Measurements from ENCODE around the gene ANKRD29.

The ANKRD29 gene

DNA sequence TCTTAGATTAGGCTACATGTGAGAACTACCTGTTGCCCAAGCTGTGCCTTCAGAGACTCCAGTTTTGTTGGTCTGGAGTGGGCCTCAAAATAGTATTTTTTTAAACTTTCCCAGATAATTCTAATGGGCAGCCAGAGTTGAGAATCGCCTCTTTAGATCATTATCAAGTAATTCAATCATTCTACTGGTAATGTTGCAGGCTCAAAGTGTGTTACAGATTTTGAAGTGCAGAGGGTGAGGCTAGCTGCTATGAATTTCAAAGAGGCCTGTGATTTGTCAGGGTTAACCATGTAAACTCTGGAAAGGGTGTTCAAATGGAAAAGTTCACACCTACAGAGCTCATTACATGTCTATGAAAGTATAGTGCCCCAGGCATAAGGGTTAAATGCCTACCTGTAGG is 30.1 kb downstream of the ANKRD29 start:
- no peak overlapping the region for H3K18ac ChIP-seq (ENCODE audit: low read length)
- no peak overlapping the region for H3K23ac ChIP-seq (ENCODE audit: low read length)
- H2BK120ac ChIP-seq (ENCODE audit: low read depth, low read length), result no peak overlapping the region
- no peak overlapping the region for H3K4me3 ChIP-seq (ENCODE audit: low read length)
- H2AK5ac ChIP-seq (ENCODE audit: low read length), result no peak overlapping the region
- no peak for DNase-seq
- H2BK15ac ChIP-seq (replicated peaks; ENCODE audit: low read depth), result no peak overlapping the region
- H3K79me2 ChIP-seq (ENCODE audit: control insufficient read depth, insufficient read depth, low read length), result no peaks in the 10 kb centered on the region
- H3K56ac ChIP-seq (ENCODE audit: low read length), result no peak overlapping the region
- no peaks in the 10 kb centered on the region for H3K4me1 ChIP-seq (ENCODE audit: control insufficient read depth, low read depth, low read length)
- no CpG with 5 or more reads among the region's 1 CpG for WGBS (ENCODE audit: extremely low coverage, insufficient coverage, low lambda C conversion rate)
- no peak overlapping the region for H3K27ac ChIP-seq (ENCODE audit: low read depth, low read length)
- no peak overlapping the region for H4K8ac ChIP-seq (ENCODE audit: low read depth, low read length)
- H2BK5ac ChIP-seq (ENCODE audit: low read length), result no peak overlapping the region
- H3K27me3 ChIP-seq (ENCODE audit: insufficient read depth, low read length, poor library complexity), result no peaks in the 10 kb centered on the region
- H3K4me2 ChIP-seq (ENCODE audit: low read length), result no peak overlapping the region
- H3K4ac ChIP-seq (ENCODE audit: low read depth, low read length), result no peak overlapping the region
- no peaks in the 10 kb centered on the region for H3K36me3 ChIP-seq (ENCODE audit: control insufficient read depth, insufficient read depth, low read length)
- no peak overlapping the region for H3K9ac ChIP-seq (ENCODE audit: low read length)
- H4K5ac ChIP-seq (ENCODE audit: low read length), result no peak overlapping the region
- H3K79me1 ChIP-seq (ENCODE audit: low read length), result no peaks in the 10 kb centered on the region

DNA sequence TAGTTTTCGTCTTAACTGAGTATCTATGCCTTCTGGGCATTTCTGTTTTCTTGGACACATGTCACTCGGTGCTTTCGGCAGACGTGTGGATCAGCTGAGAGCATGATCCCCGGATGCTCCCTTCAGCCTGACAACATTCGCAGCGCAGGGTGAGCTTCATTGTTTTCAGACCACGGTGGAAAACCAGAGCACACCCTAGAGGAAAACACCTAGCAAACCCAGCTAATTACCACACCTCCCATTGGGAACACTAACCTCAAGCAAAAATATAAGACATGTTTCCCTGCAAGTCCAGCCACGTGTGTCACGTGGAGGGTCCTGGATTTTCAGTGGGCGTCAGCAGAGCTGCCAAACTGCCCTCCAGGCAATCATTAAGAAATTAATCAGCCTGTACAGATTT is 31.0 kb downstream of the ANKRD29 start:
- Histone ChIP-seq H3K79me1 (ENCODE audit: low read length) (no peaks in the 10 kb centered on the region), H4K8ac (ENCODE audit: low read depth, low read length) (no peak overlapping the region), H3K4me3 (ENCODE audit: low read length) (no peak overlapping the region), H3K56ac (ENCODE audit: low read length) (no peak overlapping the region), H3K79me2 (ENCODE audit: control insufficient read depth, insufficient read depth, low read length) (no peaks in the 10 kb centered on the region), H3K4ac (ENCODE audit: low read depth, low read length) (no peak overlapping the region), H3K27me3 (ENCODE audit: insufficient read depth, low read length, poor library complexity) (no peaks in the 10 kb centered on the region), H3K27ac (ENCODE audit: low read depth, low read length) (no peak overlapping the region), H3K23ac (ENCODE audit: low read length) (no peak overlapping the region), H2BK120ac (ENCODE audit: low read depth, low read length) (no peak overlapping the region), H3K36me3 (ENCODE audit: control insufficient read depth, insufficient read depth, low read length) (no peaks in the 10 kb centered on the region), H3K9ac (ENCODE audit: low read length) (no peak overlapping the region), H2BK15ac (replicated peaks; ENCODE audit: low read depth) (no peak overlapping the region), H4K5ac (ENCODE audit: low read length) (no peak overlapping the region), H3K4me2 (ENCODE audit: low read length) (no peak overlapping the region), H3K4me1 (ENCODE audit: control insufficient read depth, low read depth, low read length) (no peaks in the 10 kb centered on the region), H2AK5ac (ENCODE audit: low read length) (no peak overlapping the region), H2BK5ac (ENCODE audit: low read length) (no peak overlapping the region), H3K18ac (ENCODE audit: low read length) (no peak overlapping the region)
- WGBS (ENCODE audit: extremely low coverage, insufficient coverage, low lambda C conversion rate), result no CpG with 5 or more reads among the region's 11 CpGs
- peak; percentile 52 for DNase-seq

DNA sequence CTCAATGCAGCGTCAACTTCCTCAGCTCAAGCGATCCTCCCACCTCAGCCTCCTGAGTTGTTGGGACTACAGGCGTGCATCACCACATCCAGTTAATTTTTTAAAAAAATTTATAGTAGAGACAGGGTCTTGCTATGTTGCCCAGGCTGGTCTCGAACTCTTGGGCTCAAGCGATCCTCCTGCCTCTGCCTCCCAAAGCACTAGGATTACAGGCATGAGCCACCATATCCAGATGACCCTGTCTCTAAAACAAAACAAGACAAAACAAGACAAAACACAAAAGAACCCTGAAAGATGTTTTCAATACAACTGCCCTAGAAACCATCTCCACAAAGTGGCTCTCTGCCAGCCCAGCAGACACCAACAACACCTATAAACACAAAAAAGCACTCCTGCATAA is 31.4 kb downstream of the ANKRD29 start:
- no peak overlapping the region for H3K27ac ChIP-seq (ENCODE audit: low read depth, low read length)
- no peak overlapping the region for H3K9ac ChIP-seq (ENCODE audit: low read length)
- H3K36me3 ChIP-seq (ENCODE audit: control insufficient read depth, insufficient read depth, low read length), result no peaks in the 10 kb centered on the region
- H4K8ac ChIP-seq (ENCODE audit: low read depth, low read length), result no peak overlapping the region
- no peak overlapping the region for H3K56ac ChIP-seq (ENCODE audit: low read length)
- H2AK5ac ChIP-seq (ENCODE audit: low read length), result no peak overlapping the region
- H2BK120ac ChIP-seq (ENCODE audit: low read depth, low read length), result no peak overlapping the region
- no peaks in the 10 kb centered on the region for H3K4me1 ChIP-seq (ENCODE audit: control insufficient read depth, low read depth, low read length)
- no CpG with 5 or more reads among the region's 5 CpGs for WGBS (ENCODE audit: extremely low coverage, insufficient coverage, low lambda C conversion rate)
- H3K4ac ChIP-seq (ENCODE audit: low read depth, low read length), result no peak overlapping the region
- no peak overlapping the region for H3K18ac ChIP-seq (ENCODE audit: low read length)
- no peak for DNase-seq
- H3K79me2 ChIP-seq (ENCODE audit: control insufficient read depth, insufficient read depth, low read length), result no peaks in the 10 kb centered on the region
- H4K5ac ChIP-seq (ENCODE audit: low read length), result no peak overlapping the region
- no peak overlapping the region for H3K23ac ChIP-seq (ENCODE audit: low read length)
- no peak overlapping the region for H3K4me2 ChIP-seq (ENCODE audit: low read length)
- no peaks in the 10 kb centered on the region for H3K79me1 ChIP-seq (ENCODE audit: low read length)
- no peak overlapping the region for H2BK5ac ChIP-seq (ENCODE audit: low read length)
- no peak overlapping the region for H2BK15ac ChIP-seq (replicated peaks; ENCODE audit: low read depth)
- H3K27me3 ChIP-seq (ENCODE audit: insufficient read depth, low read length, poor library complexity), result no peaks in the 10 kb centered on the region
- H3K4me3 ChIP-seq (ENCODE audit: low read length), result no peak overlapping the region

DNA sequence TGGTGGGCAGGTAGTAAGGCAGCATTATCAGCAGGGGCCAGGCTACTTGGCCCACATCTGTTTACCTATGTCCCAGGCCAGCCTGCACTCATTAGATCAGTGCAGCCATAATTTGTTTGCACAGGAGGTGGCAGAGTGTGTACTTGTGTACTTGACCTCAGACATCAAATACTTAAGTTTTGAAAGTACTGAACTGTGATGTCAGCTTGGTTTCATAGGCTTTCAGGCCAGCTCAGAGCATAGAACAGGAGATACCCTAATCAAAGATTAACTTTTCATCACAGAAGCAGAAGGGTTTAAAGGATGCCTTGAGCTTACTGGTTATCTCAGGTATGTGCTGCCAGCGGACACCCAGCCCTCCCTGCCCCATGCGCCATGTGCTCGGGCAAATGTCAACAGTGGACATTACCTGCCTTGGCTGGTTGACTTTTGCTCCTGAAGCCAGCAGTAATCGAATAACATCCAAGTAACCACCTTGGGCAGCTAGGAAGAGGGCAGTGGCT is 33.2 kb downstream of the ANKRD29 start:
- H3K4me2 ChIP-seq (ENCODE audit: low read length), result no peak overlapping the region
- DNase-seq, result no peak
- no peak overlapping the region for H3K23ac ChIP-seq (ENCODE audit: low read length)
- no peak overlapping the region for H2AK5ac ChIP-seq (ENCODE audit: low read length)
- no peaks in the 10 kb centered on the region for H3K36me3 ChIP-seq (ENCODE audit: control insufficient read depth, insufficient read depth, low read length)
- H2BK120ac ChIP-seq (ENCODE audit: low read depth, low read length), result no peak overlapping the region
- no peak overlapping the region for H3K27ac ChIP-seq (ENCODE audit: low read depth, low read length)
- H3K79me1 ChIP-seq (ENCODE audit: low read length), result no peaks in the 10 kb centered on the region
- H3K4me1 ChIP-seq (ENCODE audit: control insufficient read depth, low read depth, low read length), result no peaks in the 10 kb centered on the region
- H4K8ac ChIP-seq (ENCODE audit: low read depth, low read length), result no peak overlapping the region
- no peak overlapping the region for H4K5ac ChIP-seq (ENCODE audit: low read length)
- WGBS (ENCODE audit: extremely low coverage, insufficient coverage, low lambda C conversion rate), result no CpG with 5 or more reads among the region's 4 CpGs
- no peak overlapping the region for H3K18ac ChIP-seq (ENCODE audit: low read length)
- H2BK5ac ChIP-seq (ENCODE audit: low read length), result no peak overlapping the region
- no peak overlapping the region for H3K4ac ChIP-seq (ENCODE audit: low read depth, low read length)
- H3K79me2 ChIP-seq (ENCODE audit: control insufficient read depth, insufficient read depth, low read length), result no peaks in the 10 kb centered on the region
- H3K56ac ChIP-seq (ENCODE audit: low read length), result no peak overlapping the region
- H3K9ac ChIP-seq (ENCODE audit: low read length), result no peak overlapping the region
- no peaks in the 10 kb centered on the region for H3K27me3 ChIP-seq (ENCODE audit: insufficient read depth, low read length, poor library complexity)
- H2BK15ac ChIP-seq (replicated peaks; ENCODE audit: low read depth), result no peak overlapping the region
- no peak overlapping the region for H3K4me3 ChIP-seq (ENCODE audit: low read length)

DNA sequence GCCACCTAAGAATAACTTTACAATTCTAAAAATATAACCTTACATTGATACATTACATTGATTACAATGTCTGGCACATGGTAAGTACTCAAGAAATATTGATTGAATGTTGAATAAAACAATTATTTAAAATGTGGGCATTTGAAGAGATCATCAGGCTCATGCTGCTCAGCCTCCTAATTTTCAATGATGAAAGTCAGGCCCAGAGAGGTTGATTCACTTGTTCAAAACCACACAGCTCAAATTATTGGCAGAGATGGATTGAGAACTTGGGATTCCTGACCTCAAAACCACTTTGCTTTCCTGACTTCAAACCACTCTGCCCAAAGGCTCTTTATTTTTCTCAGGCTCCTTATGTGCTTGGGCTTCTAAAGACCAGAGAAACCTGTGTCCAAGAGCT is 34.7 kb downstream of the ANKRD29 start:
- H2AK5ac ChIP-seq (ENCODE audit: low read length), result no peak overlapping the region
- no peak overlapping the region for H3K23ac ChIP-seq (ENCODE audit: low read length)
- H3K4me1 ChIP-seq (ENCODE audit: control insufficient read depth, low read depth, low read length), result no peaks in the 10 kb centered on the region
- no peak overlapping the region for H2BK120ac ChIP-seq (ENCODE audit: low read depth, low read length)
- no peak overlapping the region for H3K4ac ChIP-seq (ENCODE audit: low read depth, low read length)
- no peak overlapping the region for H3K56ac ChIP-seq (ENCODE audit: low read length)
- no peak overlapping the region for H3K9ac ChIP-seq (ENCODE audit: low read length)
- H3K18ac ChIP-seq (ENCODE audit: low read length), result no peak overlapping the region
- H3K4me2 ChIP-seq (ENCODE audit: low read length), result no peak overlapping the region
- H2BK15ac ChIP-seq (replicated peaks; ENCODE audit: low read depth), result no peak overlapping the region
- H3K36me3 ChIP-seq (ENCODE audit: control insufficient read depth, insufficient read depth, low read length), result no peaks in the 10 kb centered on the region
- H2BK5ac ChIP-seq (ENCODE audit: low read length), result no peak overlapping the region
- no peaks in the 10 kb centered on the region for H3K79me1 ChIP-seq (ENCODE audit: low read length)
- H3K27ac ChIP-seq (ENCODE audit: low read depth, low read length), result no peak overlapping the region
- DNase-seq, result no peak
- H4K8ac ChIP-seq (ENCODE audit: low read depth, low read length), result no peak overlapping the region
- no peaks in the 10 kb centered on the region for H3K27me3 ChIP-seq (ENCODE audit: insufficient read depth, low read length, poor library complexity)
- no peaks in the 10 kb centered on the region for H3K79me2 ChIP-seq (ENCODE audit: control insufficient read depth, insufficient read depth, low read length)
- H3K4me3 ChIP-seq (ENCODE audit: low read length), result no peak overlapping the region
- no peak overlapping the region for H4K5ac ChIP-seq (ENCODE audit: low read length)

DNA sequence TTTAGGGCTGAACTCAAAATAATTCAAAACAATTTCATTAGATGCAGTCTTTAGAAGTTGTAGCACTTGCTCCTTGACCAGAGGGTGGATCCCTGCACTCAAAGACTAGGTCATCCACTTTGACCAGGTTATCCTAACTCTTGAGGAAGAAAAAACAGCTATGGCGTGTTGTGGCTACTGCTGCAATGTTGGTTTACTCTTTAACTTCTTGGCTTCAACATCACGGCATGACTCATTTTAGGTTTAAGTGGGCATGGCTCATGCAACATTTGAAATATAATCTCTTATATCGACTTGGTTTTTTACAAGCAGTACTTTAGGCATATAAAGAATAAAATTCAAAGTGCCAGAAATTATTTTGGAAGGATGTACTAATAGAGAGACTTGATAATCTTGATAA is 35.4 kb downstream of the ANKRD29 start:
- no peak for DNase-seq
- no peaks in the 10 kb centered on the region for H3K27me3 ChIP-seq (ENCODE audit: insufficient read depth, low read length, poor library complexity)
- no peak overlapping the region for H3K56ac ChIP-seq (ENCODE audit: low read length)
- no peak overlapping the region for H3K18ac ChIP-seq (ENCODE audit: low read length)
- H3K4ac ChIP-seq (ENCODE audit: low read depth, low read length), result no peak overlapping the region
- no peaks in the 10 kb centered on the region for H3K4me1 ChIP-seq (ENCODE audit: control insufficient read depth, low read depth, low read length)
- no peak overlapping the region for H2BK15ac ChIP-seq (replicated peaks; ENCODE audit: low read depth)
- H3K27ac ChIP-seq (ENCODE audit: low read depth, low read length), result no peak overlapping the region
- no CpG with 5 or more reads among the region's 3 CpGs for WGBS (ENCODE audit: extremely low coverage, insufficient coverage, low lambda C conversion rate)
- H3K4me3 ChIP-seq (ENCODE audit: low read length), result no peak overlapping the region
- H2AK5ac ChIP-seq (ENCODE audit: low read length), result no peak overlapping the region
- no peak overlapping the region for H3K4me2 ChIP-seq (ENCODE audit: low read length)
- H4K8ac ChIP-seq (ENCODE audit: low read depth, low read length), result no peak overlapping the region
- no peaks in the 10 kb centered on the region for H3K79me1 ChIP-seq (ENCODE audit: low read length)
- no peak overlapping the region for H2BK120ac ChIP-seq (ENCODE audit: low read depth, low read length)
- H3K23ac ChIP-seq (ENCODE audit: low read length), result no peak overlapping the region
- no peak overlapping the region for H4K5ac ChIP-seq (ENCODE audit: low read length)
- no peaks in the 10 kb centered on the region for H3K79me2 ChIP-seq (ENCODE audit: control insufficient read depth, insufficient read depth, low read length)
- no peak overlapping the region for H2BK5ac ChIP-seq (ENCODE audit: low read length)
- no peaks in the 10 kb centered on the region for H3K36me3 ChIP-seq (ENCODE audit: control insufficient read depth, insufficient read depth, low read length)
- H3K9ac ChIP-seq (ENCODE audit: low read length), result no peak overlapping the region

Measured in mesendoderm (in vitro differentiated cells).